GM12864 (cell line): Measurements from ENCODE around the gene CCSER1.
"Not testable (repeated sequence)": the region's sequence is repeated elsewhere in the genome, so short reads cannot be mapped to it uniquely, and the experiment has no call there.

Experiments used
- DNase-seq: peaks from one replicate; pipeline ENCODE4 v3.0.0-alpha.2; 2011; ENCODE audit warnings: low read depth
- H3K4me3 ChIP-seq: 2 replicates; pipeline ENCODE4 v1.5.1; 2011; ENCODE audit warnings: mild to moderate bottlenecking, low read depth, low read length, control low read depth
- TF ChIP-seq, protein P1 (sequence below): IDR thresholded peaks from 2 replicates; pipeline ENCODE4 v1.5.1; 2011; ENCODE audit warnings: low read depth, mild to moderate bottlenecking, moderate library complexity, low read length, control low read depth, inconsistent platforms; ENCODE audit errors: missing control alignments

CCSER1 gene

DNA sequence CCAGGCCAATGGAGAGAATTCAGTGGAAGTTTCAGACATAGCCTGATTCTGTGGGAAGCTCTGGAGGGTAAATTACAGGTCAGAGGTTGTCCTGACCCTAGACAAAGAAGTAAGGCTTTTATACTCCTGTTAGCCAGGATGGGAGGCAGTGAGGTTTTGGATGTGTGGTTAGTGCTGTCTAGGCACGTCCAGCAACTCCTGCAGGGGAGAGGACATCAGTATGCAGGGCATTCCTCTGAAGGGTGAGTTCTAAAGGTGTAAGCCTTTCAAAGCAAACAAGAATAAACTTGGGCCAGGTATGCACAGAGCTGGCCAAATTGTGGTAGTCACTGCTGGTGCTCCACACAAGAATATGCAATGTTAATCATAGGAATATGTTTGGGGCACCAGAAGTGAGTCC, 562.5 kb downstream of the CCSER1 start:
- DNase-seq = no peak
- TF ChIP-seq, protein P1, sequence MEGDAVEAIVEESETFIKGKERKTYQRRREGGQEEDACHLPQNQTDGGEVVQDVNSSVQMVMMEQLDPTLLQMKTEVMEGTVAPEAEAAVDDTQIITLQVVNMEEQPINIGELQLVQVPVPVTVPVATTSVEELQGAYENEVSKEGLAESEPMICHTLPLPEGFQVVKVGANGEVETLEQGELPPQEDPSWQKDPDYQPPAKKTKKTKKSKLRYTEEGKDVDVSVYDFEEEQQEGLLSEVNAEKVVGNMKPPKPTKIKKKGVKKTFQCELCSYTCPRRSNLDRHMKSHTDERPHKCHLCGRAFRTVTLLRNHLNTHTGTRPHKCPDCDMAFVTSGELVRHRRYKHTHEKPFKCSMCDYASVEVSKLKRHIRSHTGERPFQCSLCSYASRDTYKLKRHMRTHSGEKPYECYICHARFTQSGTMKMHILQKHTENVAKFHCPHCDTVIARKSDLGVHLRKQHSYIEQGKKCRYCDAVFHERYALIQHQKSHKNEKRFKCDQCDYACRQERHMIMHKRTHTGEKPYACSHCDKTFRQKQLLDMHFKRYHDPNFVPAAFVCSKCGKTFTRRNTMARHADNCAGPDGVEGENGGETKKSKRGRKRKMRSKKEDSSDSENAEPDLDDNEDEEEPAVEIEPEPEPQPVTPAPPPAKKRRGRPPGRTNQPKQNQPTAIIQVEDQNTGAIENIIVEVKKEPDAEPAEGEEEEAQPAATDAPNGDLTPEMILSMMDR = no peak
- H3K4me3 ChIP-seq = no peak overlapping the region

- DNase-seq = no peak
- TF ChIP-seq, protein P1 = no peak
- H3K4me3 ChIP-seq = no peak overlapping the region
These were observed 568.2 kb downstream of the CCSER1 start for GRCh38 chr4:90695411-90695810.

DNA sequence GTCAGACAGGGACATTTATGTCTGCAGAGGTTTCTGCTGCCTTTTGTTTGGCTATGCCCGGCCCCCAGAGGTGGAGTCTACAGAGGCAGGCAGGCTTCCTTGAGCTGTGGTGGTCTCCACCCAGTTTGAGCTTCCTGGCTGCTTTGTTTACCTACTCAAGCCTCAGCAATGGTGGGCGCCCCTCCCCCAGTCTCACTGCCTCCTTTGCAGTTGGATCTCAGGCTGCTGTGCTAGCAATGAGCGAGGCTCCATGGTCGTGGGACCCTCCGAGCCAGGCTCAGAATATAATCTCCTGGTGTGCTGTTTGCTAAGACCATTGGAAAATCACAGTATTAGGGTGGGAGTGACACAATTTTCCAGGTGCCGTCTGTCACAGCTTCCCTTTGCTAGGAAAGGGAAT, 578.3 kb downstream of the CCSER1 start:
- H3K4me3 ChIP-seq, DNase-seq: not testable (repeated sequence)

DNA sequence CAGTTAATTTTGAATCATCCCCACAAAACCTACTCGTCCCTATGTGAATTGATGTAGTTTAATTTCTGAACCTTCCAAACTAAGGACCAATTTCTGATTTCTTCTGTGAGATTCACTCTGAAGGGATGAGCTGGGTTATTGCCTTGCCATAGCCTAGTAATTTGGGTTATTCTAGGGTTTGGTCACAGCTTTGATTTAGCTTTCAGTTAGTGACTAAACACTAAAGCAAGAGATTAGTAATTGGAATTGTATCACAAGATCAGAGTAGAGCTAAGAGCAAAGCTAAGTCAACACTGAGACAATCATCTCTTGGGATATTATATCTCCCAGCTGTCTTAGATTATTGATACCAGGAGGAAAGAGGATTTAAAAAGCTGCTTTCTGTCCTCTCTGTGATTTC, 588.0 kb downstream of the CCSER1 start:
- TF ChIP-seq, protein P1 = no peak
- H3K4me3 ChIP-seq = no peak overlapping the region
- DNase-seq = no peak

GRCh38 chr4:90718931-90719330, 591.7 kb downstream of the CCSER1 start:
- TF ChIP-seq, protein P1 = no peak
- no peak for DNase-seq
- no peak overlapping the region for H3K4me3 ChIP-seq

- no peak overlapping the region for H3K4me3 ChIP-seq
- TF ChIP-seq, protein P1 = no peak
- no peak for DNase-seq
These were observed 600.7 kb downstream of the CCSER1 start for GRCh38 chr4:90727938-90728337.

DNA sequence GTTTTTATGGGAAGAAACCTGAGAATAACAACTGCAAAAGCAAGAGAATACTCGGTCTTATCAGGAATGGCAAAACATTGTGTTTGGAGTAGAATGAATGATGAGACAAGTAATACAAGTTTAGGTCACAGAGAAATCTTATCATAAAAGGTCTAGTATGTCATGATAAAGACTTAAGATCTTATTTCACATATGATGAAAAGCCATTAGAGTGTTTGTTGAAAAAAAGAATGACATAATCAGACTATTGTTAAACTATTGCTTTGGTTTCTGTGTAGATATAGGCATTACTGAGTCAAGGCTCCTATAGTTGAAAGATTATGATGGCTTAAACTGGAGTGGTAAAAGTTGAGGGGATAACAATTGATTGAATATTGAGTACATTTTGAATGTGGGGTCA, 603.6 kb downstream of the CCSER1 start:
- TF ChIP-seq, protein P1 = no peak
- no peak overlapping the region for H3K4me3 ChIP-seq
- no peak for DNase-seq

DNA sequence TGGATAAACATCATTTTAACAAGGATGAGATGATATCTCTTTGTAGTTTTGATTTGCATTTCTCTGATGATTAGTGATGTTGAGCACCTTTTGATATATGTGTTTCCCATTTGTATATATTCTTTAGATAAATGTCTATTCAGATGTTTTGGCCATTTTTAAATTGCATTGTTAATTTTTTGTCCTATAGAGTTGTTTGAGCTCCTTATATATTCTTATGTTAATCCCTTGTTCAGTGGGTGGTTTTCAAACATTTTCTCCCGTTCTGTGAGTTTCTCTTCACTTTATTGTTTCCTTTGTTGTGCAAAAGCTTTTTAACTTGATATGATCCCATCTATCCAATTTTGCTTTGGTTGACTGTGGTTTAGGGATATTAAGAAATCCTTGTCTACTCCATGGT, 606.0 kb downstream of the CCSER1 start:
- no peak for DNase-seq
- no peak overlapping the region for H3K4me3 ChIP-seq
- TF ChIP-seq, protein P1 = no peak
